ENCODE data around the gene PAFAH2.
A peak's percentile ranks its signal among the peaks of the same experiment; 100 is the strongest.

The PAFAH2 gene

GRCh38 chr1:25997828-25998761, at the start of gene PAFAH2:
Gene PAFAH2, minus strand, starts transcription at chr1:25998063. Its CDS starts 7,247 bp downstream, at chr1:25990816.
- peak; percentile 95 to 97 (median 96) for DNase-seq (ENCODE audit: low read depth in 2 of 3, low spot score in 1 of 3)

GRCh38 chr1:26047278-26047874, 49.5 kb upstream of the PAFAH2 start:
- DNase-seq (ENCODE audit: low read depth in 2 of 3, low spot score in 1 of 3): no peak

- no peak for DNase-seq (ENCODE audit: low read depth in 2 of 3, low spot score in 1 of 3)
Observed at GRCh38 chr1:26046246-26047095, 48.6 kb upstream of the PAFAH2 start.

- DNase-seq (ENCODE audit: low read depth in 2 of 3, low spot score in 1 of 3): no peak
Observed at GRCh38 chr1:26045722-26046245, 47.9 kb upstream of the PAFAH2 start, which contains the start of gene SLC30A2. Gene SLC30A2, minus strand, starts transcription at chr1:26046118. Its CDS starts 222 bp downstream, at chr1:26045896.

GRCh38 chr1:26044971-26045721, 47.3 kb upstream of the PAFAH2 start:
- no peak for DNase-seq (ENCODE audit: low read depth in 2 of 3, low spot score in 1 of 3)

- no peak for DNase-seq (ENCODE audit: low read depth in 2 of 3, low spot score in 1 of 3)
Observed at GRCh38 chr1:26044414-26044813, 46.6 kb upstream of the PAFAH2 start.

- DNase-seq (ENCODE audit: low read depth in 2 of 3, low spot score in 1 of 3): no peak
Observed at GRCh38 chr1:26043765-26044164, 45.9 kb upstream of the PAFAH2 start.

GRCh38 chr1:26041978-26042377, 44.1 kb upstream of the PAFAH2 start:
- no peak for DNase-seq (ENCODE audit: low read depth in 2 of 3, low spot score in 1 of 3)

- DNase-seq (ENCODE audit: low read depth in 2 of 3, low spot score in 1 of 3): no peak
Observed at GRCh38 chr1:26041401-26041800, 43.5 kb upstream of the PAFAH2 start.

- no peak for DNase-seq (ENCODE audit: low read depth in 2 of 3, low spot score in 1 of 3)
Observed at GRCh38 chr1:26038904-26039303, 41.0 kb upstream of the PAFAH2 start.

- no peak for DNase-seq (ENCODE audit: low read depth in 2 of 3, low spot score in 1 of 3)
Observed at GRCh38 chr1:26038477-26038876, 40.6 kb upstream of the PAFAH2 start.

- no peak for DNase-seq (ENCODE audit: low read depth in 2 of 3, low spot score in 1 of 3)
Observed at GRCh38 chr1:26037904-26038303, 40.0 kb upstream of the PAFAH2 start.

GRCh38 chr1:26036756-26037281, 39.0 kb upstream of the PAFAH2 start:
- no peak for DNase-seq (ENCODE audit: low read depth in 2 of 3, low spot score in 1 of 3)

- DNase-seq (ENCODE audit: low read depth in 2 of 3, low spot score in 1 of 3): peak; percentile 50 to 85 (median 67)
Observed at GRCh38 chr1:26035959-26036755, 38.3 kb upstream of the PAFAH2 start.

GRCh38 chr1:26035203-26035958, 37.5 kb upstream of the PAFAH2 start:
- peak; percentile 85 to 92 (median 90) for DNase-seq (ENCODE audit: low read depth in 2 of 3, low spot score in 1 of 3)

- no peak for DNase-seq (ENCODE audit: low read depth in 2 of 3, low spot score in 1 of 3)
Observed at GRCh38 chr1:26034504-26035202, 36.8 kb upstream of the PAFAH2 start.

GRCh38 chr1:26032656-26033357, 34.9 kb upstream of the PAFAH2 start:
- no peak for DNase-seq (ENCODE audit: low read depth in 2 of 3, low spot score in 1 of 3)

Data from stimulated activated CD4-positive, alpha-beta T cell treated with anti-CD3 and anti-CD28 coated beads, Interleukin-12 subunit alpha, Interleukin-12 subunit beta, amount 100 ng/mL, for 48 hours (primary cell).